Measurements from ENCODE around the gene BARHL1. TPM values are rescaled to one million over a fixed set of nuclear protein-coding genes. Genes with fewer than 3 reads are reported as not detected.
"Not testable (repeated sequence)": the region's sequence is repeated elsewhere in the genome, so short reads cannot be mapped to it uniquely, and the experiment has no call there.

The BARHL1 gene
- polyA plus RNA-seq, 3 donors: not detected

GRCh38 chr9:132552041-132552440, 30.4 kb upstream of the BARHL1 start:
- 93 to 94% (median 93%) methylated on average over 12 of the region's 12 CpGs for WGBS, 3 donors
- H3K27ac ChIP-seq (ENCODE audit: low read depth, low read length): no peak overlapping the region

- 86 to 89% (median 89%) methylated on average over 2 of the region's 2 CpGs for WGBS, 3 donors
- no peak overlapping the region for H3K27ac ChIP-seq (ENCODE audit: low read depth, low read length)
These were observed 27.7 kb upstream of the BARHL1 start for GRCh38 chr9:132554755-132555154.

GRCh38 chr9:132555528-132555927, 26.9 kb upstream of the BARHL1 start:
- H3K27ac ChIP-seq (ENCODE audit: low read depth, low read length): no peak overlapping the region
- 67 to 78% (median 76%) methylated on average over 8 of the region's 8 CpGs for WGBS, 3 donors

- 52 to 75% (median 73%) methylated on average over 6 of the region's 6 CpGs for WGBS, 3 donors
- H3K27ac ChIP-seq (ENCODE audit: low read depth, low read length): no peak overlapping the region
These were observed 26.2 kb upstream of the BARHL1 start for GRCh38 chr9:132556235-132556634.

- 58 to 75% (median 67%) methylated on average over 26 of the region's 26 CpGs for WGBS, 3 donors
- no peak overlapping the region for H3K27ac ChIP-seq (ENCODE audit: low read depth, low read length)
These were observed 25.7 kb upstream of the BARHL1 start for GRCh38 chr9:132556714-132557113.

- 82 to 87% (median 87%) methylated on average over 15 of the region's 15 CpGs for WGBS, 3 donors
These were observed 25.2 kb upstream of the BARHL1 start for GRCh38 chr9:132557159-132557558.

GRCh38 chr9:132559711-132560110, 22.7 kb upstream of the BARHL1 start:
- no peak overlapping the region for H3K27ac ChIP-seq (ENCODE audit: low read depth, low read length)
- WGBS, 3 donors: 92 to 94% (median 93%) methylated on average over 2 of the region's 2 CpGs

More at GRCh38 chr9:132557159-132557558, 25.2 kb upstream of the BARHL1 start:
- H3K27ac ChIP-seq (ENCODE audit: low read depth, low read length): no peak overlapping the region

GRCh38 chr9:132560616-132561202, 21.7 kb upstream of the BARHL1 start:
- WGBS, 3 donors: 28 to 40% (median 31%) methylated on average over 14 of the region's 14 CpGs
- no peak overlapping the region for H3K27ac ChIP-seq (ENCODE audit: low read depth, low read length)

GRCh38 chr9:132562306-132562573, 20.2 kb upstream of the BARHL1 start:
- 25 to 57% (median 37%) methylated on average over 4 of the region's 4 CpGs for WGBS, 3 donors
- H3K27ac ChIP-seq (ENCODE audit: low read depth, low read length): no peak overlapping the region

- H3K27ac ChIP-seq (ENCODE audit: low read depth, low read length): no peak overlapping the region
- WGBS, 3 donors: 76 to 81% (median 77%) methylated on average over 6 of the region's 6 CpGs
These were observed 17.9 kb upstream of the BARHL1 start for GRCh38 chr9:132564526-132564925.

- not testable (repeated sequence) for H3K27ac ChIP-seq (ENCODE audit: low read depth, low read length)
- 79 to 85% (median 84%) methylated on average over 2 of the region's 2 CpGs for WGBS, 3 donors
These were observed 13.6 kb upstream of the BARHL1 start for GRCh38 chr9:132568787-132569186.

GRCh38 chr9:132571806-132572600, 10.4 kb upstream of the BARHL1 start:
- H3K27ac ChIP-seq (ENCODE audit: low read depth, low read length): no peak overlapping the region
- WGBS, 3 donors: 74 to 77% (median 75%) methylated on average over 13 to 15 of the region's 15 CpGs

GRCh38 chr9:132572921-132573320, 9.5 kb upstream of the BARHL1 start:
- WGBS, 3 donors: 19 to 33% (median 25%) methylated on average over 8 of the region's 8 CpGs
- H3K27ac ChIP-seq (ENCODE audit: low read depth, low read length): no peak overlapping the region

- no peak overlapping the region for H3K27ac ChIP-seq (ENCODE audit: low read depth, low read length)
- WGBS, 3 donors: 10 to 12% (median 12%) methylated on average over 16 of the region's 16 CpGs
These were observed 7.3 kb upstream of the BARHL1 start for GRCh38 chr9:132575005-132575609.

- no peak overlapping the region for H3K27ac ChIP-seq (ENCODE audit: low read depth, low read length)
- WGBS, 3 donors: 74 to 90% (median 76%) methylated on average over 5 of the region's 5 CpGs
These were observed 6.6 kb upstream of the BARHL1 start for GRCh38 chr9:132575811-132576210.

GRCh38 chr9:132577119-132577518, 5.3 kb upstream of the BARHL1 start:
- no peak overlapping the region for H3K27ac ChIP-seq (ENCODE audit: low read depth, low read length)

GRCh38 chr9:132578367-132578932, 4.0 kb upstream of the BARHL1 start:
- no peak overlapping the region for H3K27ac ChIP-seq (ENCODE audit: low read depth, low read length)
- 28 to 45% (median 29%) methylated on average over 7 of the region's 7 CpGs for WGBS, 3 donors

- no peak overlapping the region for H3K27ac ChIP-seq (ENCODE audit: low read depth, low read length)
- WGBS, 3 donors: 6 to 9% (median 7%) methylated on average over 15 of the region's 15 CpGs
These were observed 3.0 kb upstream of the BARHL1 start for GRCh38 chr9:132579427-132579798.

- WGBS, 3 donors: 9 to 12% (median 11%) methylated on average over 37 of the region's 37 CpGs
- H3K27ac ChIP-seq (ENCODE audit: low read depth, low read length): no peak overlapping the region
These were observed 579 bp downstream of the BARHL1 start for GRCh38 chr9:132582786-132583583.
